ENCODE results near the gene HTRA2.

DNA sequence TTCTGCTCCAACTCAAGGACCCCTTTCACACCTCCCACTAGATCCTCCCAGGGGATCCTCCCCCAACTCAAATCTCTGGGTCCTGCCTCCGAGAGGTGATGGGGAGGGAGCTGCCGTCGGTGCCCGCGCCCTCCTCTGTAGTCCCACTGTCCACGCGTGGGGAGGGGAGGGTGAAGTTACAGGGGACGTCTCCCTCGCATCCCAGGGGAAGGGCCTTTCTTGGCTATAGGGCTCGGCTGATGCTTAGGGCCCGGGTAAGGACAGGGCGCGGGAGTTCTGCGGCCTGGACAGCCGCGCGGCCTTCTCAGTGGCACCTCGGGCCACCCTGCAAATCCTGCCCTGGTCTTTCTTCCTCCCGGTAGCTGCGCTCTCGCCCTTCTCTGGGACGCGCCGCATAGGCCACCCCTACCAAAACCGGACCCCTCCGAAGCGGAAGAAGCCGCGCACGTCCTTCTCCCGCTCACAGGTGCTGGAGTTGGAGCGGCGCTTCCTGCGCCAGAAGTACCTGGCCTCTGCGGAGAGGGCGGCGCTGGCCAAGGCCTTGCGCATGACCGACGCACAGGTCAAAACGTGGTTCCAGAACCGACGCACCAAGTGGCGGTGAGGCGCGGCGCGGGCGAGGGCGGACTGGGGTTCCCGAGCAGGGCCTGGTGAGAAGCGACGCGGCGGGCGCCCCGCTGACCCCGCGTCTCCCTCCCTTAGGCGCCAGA is 14.3 kb upstream of the HTRA2 start:
- TF ChIP-seq, protein P1, sequence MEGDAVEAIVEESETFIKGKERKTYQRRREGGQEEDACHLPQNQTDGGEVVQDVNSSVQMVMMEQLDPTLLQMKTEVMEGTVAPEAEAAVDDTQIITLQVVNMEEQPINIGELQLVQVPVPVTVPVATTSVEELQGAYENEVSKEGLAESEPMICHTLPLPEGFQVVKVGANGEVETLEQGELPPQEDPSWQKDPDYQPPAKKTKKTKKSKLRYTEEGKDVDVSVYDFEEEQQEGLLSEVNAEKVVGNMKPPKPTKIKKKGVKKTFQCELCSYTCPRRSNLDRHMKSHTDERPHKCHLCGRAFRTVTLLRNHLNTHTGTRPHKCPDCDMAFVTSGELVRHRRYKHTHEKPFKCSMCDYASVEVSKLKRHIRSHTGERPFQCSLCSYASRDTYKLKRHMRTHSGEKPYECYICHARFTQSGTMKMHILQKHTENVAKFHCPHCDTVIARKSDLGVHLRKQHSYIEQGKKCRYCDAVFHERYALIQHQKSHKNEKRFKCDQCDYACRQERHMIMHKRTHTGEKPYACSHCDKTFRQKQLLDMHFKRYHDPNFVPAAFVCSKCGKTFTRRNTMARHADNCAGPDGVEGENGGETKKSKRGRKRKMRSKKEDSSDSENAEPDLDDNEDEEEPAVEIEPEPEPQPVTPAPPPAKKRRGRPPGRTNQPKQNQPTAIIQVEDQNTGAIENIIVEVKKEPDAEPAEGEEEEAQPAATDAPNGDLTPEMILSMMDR (IDR thresholded peaks at IDR 0.05; ENCODE audit: insufficient read depth, low read length, poor library complexity, severe bottlenecking): no peak
- TF ChIP-seq EZH2phosphoT487 (conservative IDR thresholded peaks at IDR 0.05; ENCODE audit: low read length): no peak
